Pons (tissue), 1 donor: ENCODE results near the gene SMG7.

Source experiments
- DNase-seq: peaks from one replicate; pipeline ENCODE4 v3.0.0-alpha.2; 2016; ENCODE audit warnings: low spot score

Gene SMG7

GRCh38 chr1:183590244-183591191, 118.2 kb downstream of the SMG7 start, which contains the start of gene NCF2:
Gene NCF2 (minus strand): TSS chr1:183590459. CDS start chr1:183590329, 130 bp downstream.
- peak; percentile 88 for DNase-seq

GRCh38 chr1:183592733-183593132, 120.4 kb downstream of the SMG7 start:
- no peak for DNase-seq

- peak; percentile 74 for DNase-seq
Measured at GRCh38 chr1:183593356-183593755, 121.1 kb downstream of the SMG7 start.

- no peak for DNase-seq
Measured at GRCh38 chr1:183595537-183595936, 123.2 kb downstream of the SMG7 start.

GRCh38 chr1:183596500-183596899, 124.2 kb downstream of the SMG7 start:
- DNase-seq = no peak

- DNase-seq = peak; percentile 28
Measured at GRCh38 chr1:183597656-183598347, 125.5 kb downstream of the SMG7 start.

GRCh38 chr1:183598386-183598785, 126.1 kb downstream of the SMG7 start:
- DNase-seq = peak; percentile 77

GRCh38 chr1:183600136-183600535, 127.8 kb downstream of the SMG7 start:
- DNase-seq = no peak

GRCh38 chr1:183600634-183601033, 128.3 kb downstream of the SMG7 start:
- no peak for DNase-seq

- no peak for DNase-seq
Measured at GRCh38 chr1:183602510-183602909, 130.2 kb downstream of the SMG7 start.
